ENCODE data around the gene TGFB1.

The TGFB1 gene

DNA sequence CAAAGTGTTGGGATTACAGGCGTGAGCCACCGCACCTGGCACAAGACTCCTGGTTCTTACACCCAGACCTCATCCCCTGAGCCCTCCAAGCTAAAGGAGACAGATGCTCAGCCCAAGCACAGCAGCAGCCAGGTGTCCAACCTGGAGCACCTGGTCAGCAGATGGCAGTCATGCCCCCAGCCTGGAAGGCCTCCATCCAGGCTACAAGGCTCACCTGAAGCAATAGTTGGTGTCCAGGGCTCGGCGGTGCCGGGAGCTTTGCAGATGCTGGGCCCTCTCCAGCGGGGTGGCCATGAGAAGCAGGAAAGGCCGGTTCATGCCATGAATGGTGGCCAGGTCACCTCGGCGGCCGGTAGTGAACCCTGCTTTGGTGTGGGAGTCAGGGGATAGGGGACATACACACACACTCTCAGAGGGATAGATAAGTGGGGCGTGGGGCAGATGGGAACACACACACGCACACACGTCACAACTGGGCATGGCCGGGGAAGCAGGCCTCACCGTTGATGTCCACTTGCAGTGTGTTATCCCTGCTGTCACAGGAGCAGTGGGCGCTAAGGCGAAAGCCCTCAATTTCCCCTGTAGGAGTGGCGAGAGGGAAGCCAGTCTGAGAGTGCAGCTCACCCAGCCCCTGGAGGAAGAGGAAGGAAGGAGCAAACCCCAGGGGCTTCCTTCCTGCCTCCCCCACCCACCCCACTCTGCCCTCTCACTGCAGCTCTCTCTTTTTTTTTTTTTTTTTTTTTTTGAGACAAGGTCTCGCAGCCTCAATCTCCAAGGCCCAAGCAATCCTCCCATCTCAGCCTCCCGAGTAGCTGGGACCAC is 11.8 kb downstream of the TGFB1 start:
- DNase-seq (ENCODE audit: low read depth) = no peak

DNA sequence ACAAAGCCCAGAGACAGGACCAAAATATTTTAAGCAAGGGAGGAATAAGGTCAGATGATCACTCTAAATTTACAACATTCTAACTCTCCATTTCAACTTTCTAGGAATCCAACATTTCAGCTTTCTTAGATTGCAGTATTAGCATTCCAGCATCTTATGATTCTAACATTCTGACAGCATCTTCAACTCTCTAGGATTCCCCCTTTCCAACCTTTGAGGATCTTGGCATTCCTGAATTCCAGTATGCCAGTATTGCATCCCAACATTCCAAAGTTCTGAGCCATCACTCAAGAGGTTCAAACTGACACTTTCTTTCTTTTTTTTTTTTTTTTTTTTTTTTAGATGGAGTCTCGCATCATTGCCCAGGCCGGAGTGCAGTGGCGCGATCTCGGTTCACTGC is 13.8 kb downstream of the TGFB1 start:
- DNase-seq (ENCODE audit: low read depth) = no peak

DNA sequence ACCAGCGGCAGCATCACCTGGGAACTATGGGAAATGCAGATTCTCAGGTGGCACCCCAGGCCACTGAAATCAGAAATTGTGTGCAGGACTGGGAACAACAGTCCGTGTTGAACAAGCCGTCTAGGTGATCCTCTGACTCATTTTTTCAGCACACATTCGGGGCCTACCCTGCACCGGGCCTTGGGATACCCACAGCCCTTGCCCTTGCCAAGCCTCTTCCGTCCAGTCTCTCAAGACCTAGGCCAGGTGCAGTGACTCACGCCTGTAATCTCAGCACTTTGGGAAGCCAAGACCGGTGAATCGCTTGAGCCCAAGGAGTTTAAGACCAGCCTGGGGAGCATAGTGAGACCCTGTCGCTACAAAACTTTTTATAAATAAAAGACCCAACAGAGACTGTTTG is 18.3 kb downstream of the TGFB1 start:
- no peak for DNase-seq (ENCODE audit: low read depth)

DNA sequence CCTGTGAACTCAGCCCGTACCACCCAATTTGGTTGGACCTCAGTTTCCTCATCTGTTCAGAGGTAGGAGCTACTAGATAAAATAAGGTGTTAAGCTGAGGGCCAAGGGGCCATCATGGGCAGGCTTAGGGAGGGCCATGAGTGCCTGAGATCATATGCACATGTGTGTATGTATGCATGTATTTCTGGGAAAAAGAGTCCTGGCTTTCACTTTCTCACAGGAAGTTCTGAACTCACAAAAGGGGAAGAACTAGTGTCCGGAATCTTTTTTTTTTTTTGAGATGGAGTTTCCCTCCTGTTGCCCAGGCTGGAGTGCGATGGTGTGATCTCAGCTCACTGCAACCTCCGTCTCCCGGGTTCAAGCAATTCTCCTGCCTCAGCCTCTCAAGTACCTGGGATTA is 18.9 kb downstream of the TGFB1 start:
- DNase-seq (ENCODE audit: low read depth) = no peak

DNA sequence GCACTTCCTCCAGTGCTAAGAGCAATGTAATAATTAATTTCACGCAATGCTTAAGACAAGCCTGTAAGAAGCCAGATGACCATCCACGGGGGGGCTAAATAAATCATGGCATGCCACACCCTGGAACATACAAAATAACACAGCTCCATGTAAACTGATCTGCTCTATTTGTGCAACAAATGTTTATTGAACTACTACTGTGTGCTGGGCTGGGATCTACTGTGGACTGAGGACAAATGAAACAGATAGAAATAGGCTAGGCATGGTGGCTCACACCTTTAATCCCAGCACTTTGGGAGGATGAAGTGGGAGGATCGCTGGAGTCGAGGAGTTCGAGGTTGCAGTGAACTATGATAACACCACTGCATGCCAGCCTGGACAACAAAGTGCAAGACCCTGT is 21.3 kb downstream of the TGFB1 start:
- no peak for DNase-seq (ENCODE audit: low read depth)

DNA sequence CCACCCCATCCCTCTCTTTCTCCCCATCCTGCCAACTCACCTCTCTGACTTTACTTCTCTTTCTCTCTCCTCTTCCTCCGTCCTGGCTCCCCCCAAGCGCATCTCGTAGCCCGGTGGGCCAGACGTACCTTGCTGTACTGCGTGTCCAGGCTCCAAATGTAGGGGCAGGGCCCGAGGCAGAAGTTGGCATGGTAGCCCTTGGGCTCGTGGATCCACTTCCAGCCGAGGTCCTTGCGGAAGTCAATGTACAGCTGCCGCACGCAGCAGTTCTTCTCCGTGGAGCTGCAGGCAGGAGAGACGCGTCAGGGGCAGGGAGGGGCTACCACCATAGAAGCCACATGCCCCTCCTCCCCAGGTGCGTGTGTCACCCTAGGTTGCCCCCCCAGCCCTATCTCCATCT is 21.7 kb downstream of the TGFB1 start:
- no peak for DNase-seq (ENCODE audit: low read depth)

DNA sequence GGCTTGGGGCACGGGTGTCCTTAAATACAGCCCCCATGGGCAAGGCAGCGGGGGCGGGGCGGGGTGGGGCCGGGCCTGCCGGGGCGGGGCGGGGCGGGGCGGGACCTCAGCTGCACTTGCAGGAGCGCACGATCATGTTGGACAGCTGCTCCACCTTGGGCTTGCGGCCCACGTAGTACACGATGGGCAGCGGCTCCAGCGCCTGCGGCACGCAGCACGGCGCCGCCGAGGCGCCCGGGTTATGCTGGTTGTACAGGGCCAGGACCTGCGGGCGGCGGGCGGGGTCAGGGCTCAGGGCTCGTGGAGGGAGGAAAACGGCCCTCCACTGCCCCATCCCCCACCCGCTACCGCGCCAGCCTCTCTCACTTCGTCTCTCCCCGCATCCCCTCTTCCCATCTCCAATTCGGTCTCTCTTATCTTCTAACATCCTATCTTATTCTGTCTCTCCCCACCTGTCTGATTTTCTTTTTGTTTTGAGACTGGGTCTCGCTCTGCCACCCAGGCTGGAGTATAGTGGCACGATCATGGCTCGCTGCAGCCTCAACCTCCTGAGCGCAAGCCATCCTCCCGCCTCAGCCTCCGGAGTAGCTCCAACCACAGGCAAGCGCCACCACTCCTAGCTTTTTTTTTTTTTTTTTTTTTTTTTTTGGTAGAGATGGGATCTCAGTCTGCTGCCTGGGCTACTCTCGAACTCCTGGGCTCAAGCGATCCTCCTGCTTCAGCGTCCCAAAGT is 22.6 kb downstream of the TGFB1 start:
- no peak for DNase-seq (ENCODE audit: low read depth)

DNA sequence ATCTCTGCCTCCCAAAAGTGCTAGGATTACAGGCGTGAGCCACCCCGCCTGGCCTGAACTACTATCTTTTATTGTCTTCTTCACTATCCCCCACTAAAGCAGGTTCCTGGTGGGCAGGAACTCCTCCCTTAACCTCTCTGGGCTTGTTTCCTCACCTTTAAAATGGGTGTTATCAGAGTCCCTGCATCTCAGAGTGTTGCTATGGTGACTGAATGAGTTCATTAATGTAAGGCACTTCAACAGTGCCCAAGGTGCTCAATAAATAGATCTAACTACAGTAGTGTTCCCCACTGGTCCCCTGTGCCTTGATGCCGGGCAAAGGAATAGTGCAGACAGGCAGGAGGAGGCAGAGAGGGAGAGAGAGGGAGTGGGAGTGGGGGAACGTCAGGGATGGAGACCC is 23.2 kb downstream of the TGFB1 start:
- DNase-seq (ENCODE audit: low read depth) = no peak

DNA sequence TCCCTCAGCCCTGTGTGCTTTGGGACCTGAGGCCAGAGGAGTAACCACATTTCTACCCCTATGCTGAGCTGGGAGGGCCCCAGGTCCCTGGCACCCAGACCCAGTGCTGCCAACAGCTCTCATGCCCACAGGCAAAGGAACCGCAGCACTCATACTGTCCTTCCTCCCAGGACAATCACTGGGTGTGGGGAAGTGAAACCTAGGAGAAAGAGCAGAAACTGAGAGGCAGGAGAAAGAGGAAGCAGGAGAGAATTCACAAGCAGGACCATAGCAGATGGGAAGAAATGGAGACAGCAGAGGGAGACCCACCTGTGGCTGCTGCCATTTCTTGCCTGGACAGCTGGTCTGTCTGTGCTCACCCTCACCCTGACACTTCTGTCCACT is 24.9 kb downstream of the TGFB1 start:
- DNase-seq (ENCODE audit: low read depth) = no peak

DNA sequence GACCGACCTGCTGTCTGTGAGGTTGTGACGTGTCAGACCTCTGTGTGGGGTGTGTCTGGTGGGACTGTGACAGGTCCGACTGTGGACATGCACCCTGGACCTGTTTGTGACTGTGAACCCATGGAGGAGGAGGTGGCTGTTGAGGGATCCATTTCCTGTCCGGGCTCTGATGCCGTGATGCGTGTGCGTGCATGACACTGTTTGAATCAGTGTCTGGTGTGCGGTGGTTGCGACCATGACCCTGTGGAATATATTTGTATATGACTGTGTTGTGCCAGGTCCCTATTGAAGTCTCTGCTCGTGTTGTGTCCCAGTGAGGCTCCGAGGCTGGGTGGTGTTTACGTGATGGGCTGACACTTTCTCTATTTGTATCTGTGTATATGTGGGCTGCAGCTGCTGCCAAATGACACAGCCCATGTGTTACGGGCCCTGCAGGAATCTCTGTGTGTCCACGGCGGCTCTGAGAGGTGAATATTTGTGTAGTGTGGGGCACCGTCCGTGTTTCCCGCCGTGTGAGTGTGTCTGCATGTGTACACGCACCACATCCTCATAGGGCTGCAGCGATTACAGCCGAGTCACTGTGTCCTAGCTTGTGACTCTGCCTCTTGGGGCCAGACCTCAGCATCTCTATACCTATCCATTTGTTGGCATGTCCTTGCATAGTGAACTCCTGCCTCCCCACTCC is 25.4 kb downstream of the TGFB1 start:
- DNase-seq (ENCODE audit: low read depth) = no peak

DNA sequence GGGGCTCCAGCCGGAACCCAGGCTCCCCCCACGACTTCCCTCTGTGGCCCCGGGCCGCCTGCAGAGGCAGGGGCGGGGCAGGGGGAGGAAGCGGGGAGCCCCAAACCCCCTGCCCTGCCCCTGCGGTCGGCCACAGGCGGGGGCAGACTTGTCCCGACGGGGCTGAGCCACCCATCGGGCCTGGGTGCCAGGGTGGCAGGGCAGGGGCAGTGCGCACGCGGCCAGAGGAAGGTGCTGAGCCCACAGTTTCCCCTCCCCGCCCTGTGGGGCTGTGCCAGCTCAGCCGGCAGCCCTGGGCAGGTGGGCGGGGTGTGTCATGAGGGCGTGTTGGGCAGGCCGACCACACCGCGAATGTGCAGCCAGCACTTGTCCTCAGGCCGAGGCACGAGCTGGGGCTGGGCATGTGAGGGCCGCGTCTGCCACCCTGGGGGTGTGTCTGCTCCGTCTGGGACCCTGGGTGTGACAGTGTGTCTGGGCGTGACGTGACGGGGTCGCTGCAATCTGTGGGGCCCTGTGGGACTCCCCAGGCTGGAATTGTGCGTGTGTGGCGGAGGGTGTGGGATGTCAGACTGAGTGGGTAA is 26.1 kb downstream of the TGFB1 start:
- DNase-seq (ENCODE audit: low read depth) = no peak

DNA sequence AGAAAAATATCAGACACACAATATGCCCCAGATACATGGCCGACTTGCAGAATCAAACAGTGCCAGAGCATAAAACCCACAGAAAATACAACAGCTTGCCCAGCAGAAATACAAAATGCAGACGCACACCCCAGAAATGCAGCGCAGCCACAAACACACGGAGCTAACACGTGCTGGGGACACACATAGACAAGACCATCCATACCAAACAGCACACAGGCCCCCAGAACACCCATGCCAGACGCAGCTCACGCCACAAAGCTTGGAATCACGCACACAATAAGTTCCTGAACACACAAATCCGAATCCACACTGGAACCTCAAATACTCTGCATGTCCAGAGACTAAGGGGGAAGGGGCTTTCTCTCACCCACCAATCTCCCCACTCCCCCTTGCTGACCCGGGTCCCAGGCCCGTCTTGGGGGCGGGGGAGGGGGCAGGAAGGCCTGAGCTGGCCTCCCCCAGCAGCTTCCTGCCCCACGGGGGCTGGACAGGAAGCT is 26.6 kb downstream of the TGFB1 start:
- no peak for DNase-seq (ENCODE audit: low read depth)

DNA sequence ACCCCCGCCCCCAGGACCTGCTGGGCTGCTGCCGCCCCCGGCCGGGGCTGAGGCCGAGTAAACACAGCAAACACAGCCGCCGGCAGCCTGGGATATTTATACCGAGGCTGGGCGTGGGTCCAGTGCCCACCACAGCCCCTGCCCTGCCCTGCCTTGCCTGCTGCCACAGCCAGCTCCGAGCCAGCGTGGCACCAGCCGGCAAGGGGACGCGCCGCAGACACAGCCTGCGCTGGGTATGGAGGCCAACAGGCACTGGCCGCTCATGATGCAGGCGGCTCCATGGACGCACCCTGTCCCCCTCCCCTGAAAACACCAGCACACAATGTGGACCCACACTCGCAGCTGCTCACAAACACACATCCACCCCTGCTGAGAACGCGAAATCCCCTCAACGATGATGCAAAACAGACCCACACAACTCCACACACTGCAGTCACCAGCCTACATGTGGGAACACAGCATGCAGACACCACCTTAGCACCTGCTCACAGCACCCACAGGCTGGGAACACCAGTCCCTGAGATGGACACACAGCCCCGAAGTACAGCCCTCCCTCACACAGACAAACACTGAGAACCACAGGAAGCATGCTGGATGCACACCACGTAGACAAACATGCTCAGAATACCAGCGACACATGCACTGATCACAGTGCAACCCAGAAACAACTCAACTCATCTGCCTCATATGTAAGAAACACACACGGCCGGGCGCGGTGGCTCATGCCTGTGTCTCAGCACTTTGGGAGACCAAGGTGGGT is 27.6 kb downstream of the TGFB1 start:
- DNase-seq (ENCODE audit: low read depth) = no peak

DNA sequence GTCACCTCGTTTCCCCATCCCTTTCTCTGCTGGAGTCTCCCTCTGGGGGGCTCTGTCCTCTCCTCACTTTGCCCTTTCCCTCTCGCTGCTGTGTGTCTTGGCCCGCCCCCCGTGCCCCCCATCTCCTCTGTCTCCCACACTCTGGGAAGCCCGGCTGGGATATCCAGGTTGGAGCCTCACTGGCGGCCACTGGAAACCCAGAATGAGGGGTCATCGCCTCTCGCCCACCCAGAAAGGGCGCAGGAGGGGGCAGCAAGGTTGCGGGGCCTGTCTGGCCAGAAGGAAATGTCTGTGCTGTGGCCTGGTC is 28.1 kb downstream of the TGFB1 start:
- no peak for DNase-seq (ENCODE audit: low read depth)

DNA sequence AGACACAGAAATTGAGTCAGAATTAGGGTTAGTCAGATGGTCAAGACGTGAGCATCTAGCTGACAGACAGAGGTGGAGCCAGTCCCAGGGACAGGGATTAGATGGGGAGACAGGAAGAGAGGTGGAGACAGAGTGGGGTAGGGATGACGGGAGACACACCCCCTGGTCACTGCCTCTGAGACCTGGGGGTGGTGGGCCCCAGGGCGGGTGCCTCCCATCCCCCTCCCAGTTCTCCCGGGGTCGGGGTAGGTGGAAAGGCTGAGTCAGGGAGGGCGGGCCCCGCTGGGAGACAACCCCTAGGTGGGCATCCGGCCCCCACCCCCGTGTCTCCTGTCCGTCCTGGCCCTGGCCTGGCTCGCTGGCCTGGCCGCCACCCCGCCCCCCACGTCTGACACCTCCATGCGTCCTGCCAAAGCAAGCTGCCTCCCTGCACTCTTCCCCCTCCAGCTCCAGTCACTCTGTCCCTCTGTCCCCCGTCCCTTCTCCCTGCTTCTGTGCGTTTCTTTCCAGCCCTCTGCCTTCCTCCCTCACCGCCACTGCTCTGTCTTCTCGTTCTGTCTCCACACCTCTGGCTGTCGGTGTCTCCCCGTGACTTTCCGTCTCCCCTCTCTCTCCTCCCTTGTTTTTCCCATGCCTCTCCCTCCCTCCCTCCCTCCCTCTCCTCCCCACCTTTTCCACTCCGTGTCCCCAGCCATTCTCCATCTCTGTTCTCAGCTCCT is 28.6 kb downstream of the TGFB1 start:
- DNase-seq (ENCODE audit: low read depth) = no peak

DNA sequence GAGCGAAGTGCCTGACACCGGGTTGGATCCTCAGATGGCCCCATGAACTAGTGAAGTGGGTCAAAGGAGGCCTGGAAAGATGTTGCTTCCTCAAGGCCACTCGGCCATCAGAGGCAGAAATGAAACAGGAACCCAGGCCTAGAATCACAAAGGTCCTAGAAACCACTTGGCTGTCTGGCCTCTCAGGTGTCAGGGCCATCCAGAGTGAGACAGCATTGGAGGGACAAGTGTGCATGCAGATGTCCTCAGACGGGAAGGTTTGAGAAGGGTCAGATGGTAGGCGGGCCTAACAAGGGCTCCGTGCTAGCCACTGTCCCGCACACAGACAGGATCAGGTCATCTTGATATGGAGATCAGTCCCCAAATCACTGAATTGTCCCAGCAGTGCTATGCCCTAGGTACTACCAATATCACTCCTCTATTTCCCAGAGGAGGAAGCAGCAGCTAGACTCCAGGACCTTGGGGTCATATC is 29.5 kb downstream of the TGFB1 start:
- no peak for DNase-seq (ENCODE audit: low read depth)

DNA sequence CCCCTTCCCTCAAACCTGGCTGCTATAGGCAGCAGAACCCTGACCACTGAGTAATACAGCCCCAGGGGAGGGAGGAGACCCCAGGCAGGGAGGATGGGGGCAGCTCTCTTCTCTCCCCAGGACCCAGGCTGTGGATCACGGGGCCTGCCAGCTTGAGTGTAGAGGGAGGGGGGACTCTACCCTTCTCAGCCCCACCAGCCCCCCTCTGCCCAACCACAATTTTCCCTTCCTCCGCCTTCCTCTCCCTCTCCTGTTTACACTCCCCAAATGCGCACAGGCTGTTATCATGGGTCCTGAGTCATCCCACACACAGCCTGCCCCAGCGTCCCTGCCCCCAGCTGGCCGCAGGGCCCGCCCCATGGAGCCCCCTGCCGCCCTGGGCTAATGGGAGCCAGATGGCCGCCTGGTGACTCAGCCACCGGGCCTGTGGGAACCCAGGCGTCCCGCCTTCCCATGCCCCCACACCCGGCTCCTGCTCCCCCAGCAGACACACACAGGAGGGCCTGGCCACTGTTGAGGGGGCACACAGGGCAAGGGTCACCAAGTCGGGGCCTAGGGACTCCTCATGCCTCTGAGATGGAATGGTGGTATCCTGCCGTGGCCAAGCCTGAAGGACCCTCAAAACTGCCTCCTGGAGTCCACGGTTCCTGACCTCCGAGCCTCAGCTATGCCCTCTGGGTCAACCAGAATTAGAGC is 30.1 kb downstream of the TGFB1 start:
- peak; percentile 95 for DNase-seq (ENCODE audit: low read depth)

DNA sequence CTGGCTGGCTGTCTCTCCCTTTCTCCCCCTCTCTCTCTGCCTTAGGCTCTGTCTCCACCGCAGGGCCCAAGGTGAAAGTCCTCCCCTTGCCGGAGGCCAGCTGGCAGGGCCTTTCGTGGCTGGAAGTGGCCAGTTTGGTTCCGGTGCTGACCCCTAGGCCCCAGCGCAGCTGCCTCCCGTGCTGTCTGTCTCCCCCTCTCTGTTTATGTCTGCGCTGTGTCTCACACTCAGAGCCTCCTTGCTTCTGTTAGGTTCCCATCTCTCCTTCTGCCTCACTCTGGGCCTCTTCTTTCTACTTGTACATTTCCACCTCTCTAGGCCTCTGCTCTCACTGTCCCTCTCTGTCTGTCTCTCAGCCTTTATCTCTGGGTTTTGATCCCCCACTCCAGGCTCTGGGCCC is 30.7 kb downstream of the TGFB1 start:
- DNase-seq (ENCODE audit: low read depth) = no peak

DNA sequence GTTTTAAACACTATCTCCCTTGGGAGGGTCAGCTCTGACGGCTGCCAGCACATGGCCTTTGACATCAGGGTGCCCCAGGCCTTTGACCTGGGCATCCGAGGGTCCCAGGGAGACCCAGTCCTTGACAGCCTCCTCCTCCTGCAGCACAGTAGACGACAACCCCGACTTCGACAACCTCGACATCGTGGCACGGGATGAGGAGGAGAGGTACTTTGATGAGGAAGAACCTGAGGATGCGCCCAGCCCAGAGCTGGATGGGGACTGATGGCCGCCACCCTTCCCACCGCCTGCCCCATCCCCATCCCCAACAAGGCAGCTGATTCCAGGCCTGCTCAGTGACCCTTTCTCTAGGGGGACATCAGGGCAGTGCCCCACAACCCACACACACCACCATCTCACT is 31.3 kb downstream of the TGFB1 start:
- no peak for DNase-seq (ENCODE audit: low read depth)

DNA sequence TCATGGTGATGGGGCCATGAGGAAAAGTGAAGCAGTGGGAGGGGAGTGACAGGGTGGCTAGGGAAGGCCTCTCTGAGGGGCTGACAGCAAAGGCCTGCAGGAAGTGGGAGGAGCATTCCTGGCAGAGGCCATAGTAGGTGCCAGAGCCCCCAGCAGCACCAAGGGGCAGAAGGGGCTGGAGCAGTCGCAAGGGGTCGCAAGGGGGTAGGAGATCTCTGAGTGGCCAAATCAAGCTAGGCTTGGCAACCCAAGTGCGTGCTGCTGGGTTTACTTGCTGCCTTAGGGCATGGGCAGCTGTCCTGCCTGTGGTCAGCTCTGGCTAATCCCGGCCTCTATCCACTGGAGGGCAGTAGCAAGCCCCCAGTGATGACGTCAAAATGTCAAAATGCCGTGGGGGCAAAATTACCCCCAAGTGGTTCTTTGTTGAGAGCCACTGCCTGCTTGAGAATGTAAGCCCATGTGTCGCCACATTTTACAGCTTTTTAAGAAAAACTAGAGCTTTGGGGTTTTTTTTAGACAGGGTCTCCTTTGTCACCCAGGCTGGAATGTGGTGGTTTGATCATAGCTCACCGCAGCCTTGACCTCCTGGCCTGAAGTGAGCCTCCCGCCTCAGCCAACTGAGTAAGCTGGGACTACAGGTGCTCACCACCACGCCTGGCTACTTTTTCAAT is 32.0 kb downstream of the TGFB1 start:
- peak; percentile 91 for DNase-seq (ENCODE audit: low read depth)

All from HS-27A (cell line).